Heart left ventricle (tissue), 13 donors: Measurements from ENCODE around the gene SRRM4.

Experiments
- POLR2A ChIP-seq, 2 donors: fragments of 450-650 bp; IDR thresholded peaks; one replicate each; pipeline ENCODE4 v1.6.1; 2017; ENCODE audit warnings: antibody characterized with exemption in 2 of 2, mild to moderate bottlenecking in 2 of 2, moderate library complexity in 2 of 2
- TF ChIP-seq, protein P1 (sequence below), 12 donors: fragments of 200-600 bp; sonication (generic) in 4 of 12; IDR thresholded peaks; one replicate each; pipeline versions ENCODE4 v1.5.0 to v1.8.0; 2018 to 2022; ENCODE audit warnings: antibody characterized with exemption in 12 of 12, mild to moderate bottlenecking in 5 of 12
- donor health status: ischemic (EF 13 %, LVEDD 7.1; RV severe dilation, severe dysfunction).
- donor health status: DM: no; HTN: yes; CAD: no.
- donor health status: DM: no; HTN: no; CAD: no.
- donor health status: ischemic (EF 25% LVEDD 6.9; RV normal size, moderate dysfunction).
- donor health status: ischemic (EF 25% LVEDD 5.7; RV mildly dilated, moderate dysfunction).
- donor health status: ischemic (EF 35%, LVEDD 5.7; RV mildly dilated, moderate dysfunction).
- donor health status: nonischemic (EF 11% LVEDD 7.7; RV severe dilation, severe dysfunction).
- donor health status: DM: yes; HTN: yes; CAD: no.
- donor health status: PGD.
- donor health status: ischemic (EF 29% LVEDD 5.4; RV normal size, mild dysfunction).
- donor health status: nonischemic (EF 23%, LVEDD 6.1; RV moderate dilation, normal function).

DNA sequence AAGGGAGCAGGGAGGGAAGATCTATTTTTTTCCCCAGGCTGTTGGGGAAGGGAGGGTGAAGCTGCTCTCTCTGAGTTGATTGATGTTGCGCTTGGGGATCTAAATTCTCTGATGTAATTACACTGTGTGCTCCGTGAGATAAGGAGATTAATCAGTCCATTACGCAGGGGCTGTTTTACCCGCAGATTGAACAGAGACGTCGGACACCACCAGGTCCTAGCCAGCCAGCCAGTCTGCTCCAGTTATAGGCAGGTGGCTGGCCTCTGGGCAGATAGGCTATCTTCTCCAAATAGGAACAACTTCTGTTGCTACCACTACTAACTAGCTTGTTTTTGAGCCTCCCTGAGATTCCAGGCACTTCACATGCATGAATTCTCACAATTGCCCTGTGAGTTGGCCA, 91.1 kb downstream of the SRRM4 start:
- TF ChIP-seq, protein P1, sequence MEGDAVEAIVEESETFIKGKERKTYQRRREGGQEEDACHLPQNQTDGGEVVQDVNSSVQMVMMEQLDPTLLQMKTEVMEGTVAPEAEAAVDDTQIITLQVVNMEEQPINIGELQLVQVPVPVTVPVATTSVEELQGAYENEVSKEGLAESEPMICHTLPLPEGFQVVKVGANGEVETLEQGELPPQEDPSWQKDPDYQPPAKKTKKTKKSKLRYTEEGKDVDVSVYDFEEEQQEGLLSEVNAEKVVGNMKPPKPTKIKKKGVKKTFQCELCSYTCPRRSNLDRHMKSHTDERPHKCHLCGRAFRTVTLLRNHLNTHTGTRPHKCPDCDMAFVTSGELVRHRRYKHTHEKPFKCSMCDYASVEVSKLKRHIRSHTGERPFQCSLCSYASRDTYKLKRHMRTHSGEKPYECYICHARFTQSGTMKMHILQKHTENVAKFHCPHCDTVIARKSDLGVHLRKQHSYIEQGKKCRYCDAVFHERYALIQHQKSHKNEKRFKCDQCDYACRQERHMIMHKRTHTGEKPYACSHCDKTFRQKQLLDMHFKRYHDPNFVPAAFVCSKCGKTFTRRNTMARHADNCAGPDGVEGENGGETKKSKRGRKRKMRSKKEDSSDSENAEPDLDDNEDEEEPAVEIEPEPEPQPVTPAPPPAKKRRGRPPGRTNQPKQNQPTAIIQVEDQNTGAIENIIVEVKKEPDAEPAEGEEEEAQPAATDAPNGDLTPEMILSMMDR (IDR thresholded peaks at IDR 0.05): no peak
- TF ChIP-seq POLR2A (IDR thresholded peaks at IDR 0.05): no peak
